GM19455 (cell line): ENCODE measurements around the gene ANXA3.

ENCODE experiments used
- ATAC-seq: cut with Tn5 transposase; IDR thresholded peaks from one replicate; pipeline ENCODE4 v1.9.1; 2021; ENCODE audit not compliant: unreplicated experiment

The ANXA3 gene

GRCh38 chr4:78609580-78609979 is 58.0 kb downstream of the ANXA3 start:
- ATAC-seq, result no peak

DNA sequence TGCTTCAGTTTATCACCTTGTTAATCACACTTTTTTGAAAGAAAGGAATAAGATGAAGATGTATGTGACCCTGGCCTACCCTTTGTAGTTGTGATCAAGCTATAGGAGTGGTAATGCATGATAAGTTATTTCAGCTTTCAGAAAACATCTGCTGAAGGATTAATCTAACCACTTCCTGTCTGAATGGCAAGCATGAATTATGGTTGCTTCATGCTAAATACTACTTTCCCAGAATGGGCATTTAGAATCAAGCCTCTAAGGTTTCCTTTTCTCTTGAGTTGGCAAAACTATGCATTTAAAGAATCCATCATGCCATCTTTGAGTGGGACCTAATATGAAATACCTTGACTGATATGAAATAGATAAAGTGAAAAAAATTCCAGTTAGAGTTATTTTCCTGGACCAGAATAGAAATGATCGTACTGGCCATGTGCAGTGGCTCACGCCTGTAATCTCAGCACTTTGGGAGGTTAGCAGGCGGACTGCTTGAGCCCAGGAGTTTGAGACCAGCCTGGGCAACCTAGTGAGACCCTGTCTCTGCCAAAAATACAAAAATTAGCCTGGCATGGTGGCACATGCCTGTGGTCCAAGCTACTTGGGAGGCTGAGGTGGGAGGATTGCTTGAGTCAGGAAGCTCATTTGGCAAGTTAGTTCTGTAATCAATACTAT is 59.1 kb downstream of the ANXA3 start:
- ATAC-seq, result no peak

DNA sequence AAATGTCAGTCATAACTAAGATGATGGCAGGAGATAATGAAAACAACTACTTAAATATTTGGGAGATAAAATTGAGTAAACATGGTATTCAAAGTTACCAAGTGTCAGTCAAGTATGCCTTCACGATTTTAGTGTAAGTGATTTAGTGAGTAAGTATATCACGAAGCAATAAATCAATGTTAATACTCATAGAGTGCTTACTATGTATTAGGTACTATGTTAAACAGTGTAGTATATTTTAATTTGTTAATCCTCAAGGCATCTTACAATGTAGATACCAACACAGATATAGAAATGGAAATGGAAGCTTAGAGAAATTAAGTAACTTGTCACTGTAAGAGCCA is 59.6 kb downstream of the ANXA3 start:
- ATAC-seq, result no peak

DNA sequence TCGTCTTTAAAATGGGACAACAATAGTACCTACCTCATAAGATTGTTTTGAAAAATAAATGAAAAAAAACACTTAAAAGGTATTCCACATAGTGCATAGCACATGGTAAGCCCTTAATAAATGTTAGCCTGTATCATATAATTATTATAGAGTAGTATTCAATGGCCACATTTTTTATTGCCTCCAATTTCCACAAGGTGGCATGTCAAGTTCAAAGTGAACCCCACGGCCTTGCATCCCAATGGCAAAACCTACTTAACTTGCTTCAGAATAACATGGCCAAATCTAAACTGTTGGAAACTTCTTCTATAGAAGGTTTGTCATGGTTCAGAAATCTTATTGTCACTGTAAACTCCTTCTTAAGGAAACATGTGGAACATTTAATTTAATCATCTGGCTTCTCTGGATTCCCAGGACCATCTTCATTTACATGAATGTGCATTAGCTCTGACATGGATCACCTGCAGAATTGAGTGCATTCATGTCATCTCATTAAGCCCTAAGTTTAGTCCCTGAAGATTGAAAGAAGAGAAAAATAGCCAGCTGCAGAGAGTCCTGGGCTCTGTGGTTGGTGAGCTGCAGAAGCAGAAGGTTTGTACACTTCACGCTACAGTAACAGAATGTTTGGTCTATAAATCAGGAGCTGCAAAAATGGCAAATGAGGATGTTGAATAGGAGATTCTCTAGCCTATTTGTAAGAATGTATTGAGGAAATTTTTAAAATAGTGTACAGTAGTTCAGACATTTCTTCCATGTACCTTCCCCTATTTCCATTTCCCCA is 61.0 kb downstream of the ANXA3 start:
- ATAC-seq, result no peak

- ATAC-seq, result peak; percentile 81
Observed at GRCh38 chr4:78613522-78614321, 62.2 kb downstream of the ANXA3 start.

GRCh38 chr4:78616046-78616498 is 64.5 kb downstream of the ANXA3 start:
- ATAC-seq, result no peak

DNA sequence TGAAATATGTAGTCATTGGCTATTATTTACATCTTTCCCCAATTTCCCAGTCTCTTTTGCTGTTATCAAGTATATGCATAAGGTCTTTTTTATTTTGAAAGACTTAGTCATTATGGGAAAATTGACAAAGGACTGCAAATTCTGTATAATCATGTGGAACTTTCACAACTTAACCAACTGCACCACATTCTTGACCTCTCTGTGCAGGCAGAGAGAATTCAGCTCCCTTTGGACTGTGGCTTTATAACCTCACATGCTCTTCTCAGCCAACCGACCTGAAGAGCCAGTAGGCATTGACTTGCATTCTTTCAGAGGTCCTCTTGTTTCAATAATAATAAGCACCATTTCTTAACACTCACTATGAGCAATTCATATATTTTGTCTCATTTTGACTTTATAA is 66.9 kb downstream of the ANXA3 start:
- no peak for ATAC-seq

DNA sequence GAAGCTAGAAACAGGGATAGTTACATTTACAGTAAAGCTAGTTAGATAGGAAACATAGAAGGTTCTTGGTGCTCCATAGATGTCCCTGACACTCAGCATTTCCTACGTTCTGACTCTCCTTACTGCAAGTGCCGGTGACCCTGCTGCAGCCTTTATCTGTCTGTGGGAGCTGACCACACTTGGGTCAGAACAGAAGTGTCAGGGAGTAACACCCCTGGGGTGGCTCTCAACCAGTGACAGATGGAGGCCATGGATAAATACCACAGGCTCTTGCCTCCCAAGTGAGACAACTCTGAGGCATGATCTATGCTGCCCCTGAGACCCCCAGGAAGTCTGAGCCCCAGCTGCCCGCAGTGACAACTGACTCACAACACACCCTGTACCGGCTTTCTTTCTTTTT is 69.8 kb downstream of the ANXA3 start:
- no peak for ATAC-seq

DNA sequence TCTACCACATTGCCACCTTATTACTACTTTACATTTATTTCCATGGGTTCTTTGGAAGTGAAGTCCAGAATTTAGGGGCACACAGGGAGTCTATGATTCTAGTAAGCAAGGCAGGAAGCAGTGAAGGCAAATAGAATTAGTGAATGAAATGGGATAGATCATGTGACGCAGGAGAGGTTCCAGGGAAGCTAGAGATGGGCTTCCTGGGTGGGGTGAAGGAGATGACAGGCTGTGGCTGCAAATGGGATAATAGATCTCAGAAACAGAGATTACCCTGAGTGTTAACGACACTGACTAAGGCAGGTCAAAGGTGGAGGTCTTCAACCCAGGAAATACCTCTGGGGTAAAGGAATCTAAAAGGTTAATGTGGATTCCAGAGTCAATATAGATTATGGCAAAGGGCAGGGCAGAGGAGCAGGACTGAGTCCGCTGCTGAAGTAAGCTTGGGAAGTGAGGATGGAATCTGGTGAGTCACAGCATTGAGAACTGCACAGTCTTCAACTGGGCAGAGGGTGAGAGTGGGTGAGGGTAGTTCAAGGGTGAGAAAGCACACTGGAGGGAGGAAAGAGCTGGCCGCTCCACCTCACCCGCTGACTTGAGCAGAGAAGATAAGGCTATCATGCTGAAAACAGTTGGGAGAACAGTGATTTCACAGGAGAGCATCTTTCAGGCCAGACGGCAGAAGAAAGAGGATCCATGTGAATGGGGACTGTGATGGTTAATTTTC is 70.8 kb downstream of the ANXA3 start:
- ATAC-seq, result no peak

GRCh38 chr4:78624048-78624447 is 72.5 kb downstream of the ANXA3 start:
- no peak for ATAC-seq

DNA sequence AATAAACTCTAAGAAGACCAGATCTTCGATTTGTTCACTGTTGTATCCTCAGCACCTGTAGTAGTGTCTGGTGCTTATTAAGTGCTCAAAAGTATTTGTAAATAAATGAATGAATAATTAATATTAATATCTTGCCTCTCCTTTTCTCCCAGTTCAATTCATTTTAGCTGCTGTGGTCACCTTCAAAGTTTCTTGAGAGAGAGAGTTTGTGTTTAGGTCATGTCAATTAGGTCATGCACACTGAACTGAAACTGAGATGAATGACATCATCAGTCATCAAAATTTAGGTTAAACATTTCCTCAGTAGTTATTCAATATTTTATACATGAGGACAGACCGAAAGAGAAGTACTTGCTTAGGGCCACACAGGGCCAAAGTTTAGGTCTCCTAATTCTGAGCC is 73.5 kb downstream of the ANXA3 start:
- ATAC-seq, result no peak

DNA sequence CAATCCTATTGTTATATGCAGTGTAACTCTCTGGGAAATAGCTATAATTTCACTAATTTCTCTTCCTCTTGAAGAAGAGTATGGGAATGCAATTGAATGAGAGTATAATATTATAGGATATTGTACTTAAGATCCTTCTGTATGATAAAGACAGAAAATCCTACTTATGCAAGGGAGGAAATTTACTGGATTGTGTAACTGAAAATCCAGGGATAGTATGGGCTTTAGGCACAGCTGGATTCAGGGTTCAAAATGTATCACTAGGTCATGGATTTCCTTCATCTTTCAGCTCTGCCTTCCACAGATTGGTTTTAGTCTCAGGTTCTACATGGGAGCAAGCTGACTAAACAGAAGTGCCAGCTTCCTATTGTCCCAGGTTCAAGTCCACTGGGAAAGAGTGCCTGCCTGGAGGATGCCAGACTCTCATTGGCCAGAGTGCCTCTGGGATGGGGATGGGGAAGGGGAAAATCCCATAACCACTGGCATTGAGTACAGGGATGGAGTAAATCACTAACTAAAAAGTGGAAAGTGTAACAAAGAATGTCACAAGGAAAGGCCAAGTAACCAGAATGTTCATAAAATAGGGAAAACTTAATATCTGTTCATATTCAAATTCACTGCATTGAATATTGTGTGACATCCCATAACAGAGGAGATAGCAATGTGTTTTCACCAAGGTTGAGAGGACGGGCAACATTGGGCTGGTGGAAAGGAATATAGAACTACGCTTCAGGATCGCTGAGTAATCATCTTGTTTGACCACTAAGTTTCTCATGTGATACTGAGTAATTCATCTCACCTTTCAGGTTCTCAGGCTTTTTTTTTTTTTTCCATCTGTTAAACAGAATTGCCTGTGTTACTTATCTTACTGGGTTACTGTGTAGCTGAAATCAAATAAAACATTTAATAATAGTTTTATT is 75.7 kb downstream of the ANXA3 start:
- no peak for ATAC-seq

DNA sequence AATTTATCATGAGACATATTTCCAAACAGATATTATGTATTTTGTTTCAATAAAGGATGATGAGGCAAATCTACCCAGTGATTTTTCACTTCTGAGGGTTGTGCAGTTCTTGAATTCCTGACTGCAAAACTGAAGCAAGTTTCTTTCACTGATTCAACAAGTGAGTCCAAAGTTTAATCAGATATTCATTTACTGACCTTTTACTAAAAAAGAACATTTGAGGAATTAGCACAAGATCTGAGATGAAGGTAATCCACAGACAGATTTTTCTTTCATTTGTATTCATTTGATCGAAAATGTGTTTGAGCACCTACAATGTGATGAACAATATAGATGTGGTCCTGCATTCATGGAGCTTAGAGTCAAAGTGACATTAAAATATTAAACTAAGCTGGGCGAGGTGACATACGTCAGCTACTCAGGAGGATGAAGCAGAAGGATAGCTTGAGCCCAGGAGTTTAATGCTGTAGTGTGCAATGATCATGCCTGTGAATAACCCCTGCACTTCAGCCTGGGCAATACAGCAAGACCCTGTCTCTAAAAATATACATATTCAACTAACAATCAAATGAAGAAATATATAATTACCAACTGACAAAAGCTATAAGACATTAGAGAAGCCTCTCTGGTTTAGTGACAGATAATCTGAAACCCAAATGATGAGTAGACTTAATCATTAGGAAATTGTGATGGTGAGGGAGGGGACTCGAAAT is 76.6 kb downstream of the ANXA3 start:
- ATAC-seq, result no peak

DNA sequence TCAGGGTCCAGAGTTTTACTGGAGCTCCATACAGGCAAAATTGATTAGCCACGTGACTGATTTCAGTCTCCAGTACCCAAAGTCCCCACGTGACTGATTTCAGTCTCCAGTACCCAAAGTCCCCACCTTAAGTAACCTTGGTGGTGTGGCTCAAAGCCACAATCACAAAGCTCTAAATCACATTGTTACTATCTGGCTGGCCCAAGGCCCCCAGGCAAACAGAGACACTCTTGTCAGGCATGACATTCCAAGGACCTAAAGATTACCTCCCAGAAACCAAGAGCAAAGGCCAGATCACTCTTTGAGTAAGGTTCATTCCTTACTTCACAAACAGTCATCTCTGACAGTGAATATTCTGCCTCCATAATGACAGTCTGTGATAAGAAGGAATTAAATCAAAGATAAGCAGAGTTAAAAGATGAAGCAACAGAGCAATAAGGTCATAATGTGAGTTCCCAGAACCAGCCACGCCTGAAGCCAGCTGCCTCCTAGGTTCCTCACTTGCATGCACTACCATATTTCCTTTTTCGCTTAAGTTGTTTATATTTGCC is 78.5 kb downstream of the ANXA3 start:
- ATAC-seq, result no peak

GRCh38 chr4:78630615-78631014 is 79.0 kb downstream of the ANXA3 start:
- no peak for ATAC-seq

GRCh38 chr4:78634011-78634664 is 82.6 kb downstream of the ANXA3 start:
- ATAC-seq, result no peak

DNA sequence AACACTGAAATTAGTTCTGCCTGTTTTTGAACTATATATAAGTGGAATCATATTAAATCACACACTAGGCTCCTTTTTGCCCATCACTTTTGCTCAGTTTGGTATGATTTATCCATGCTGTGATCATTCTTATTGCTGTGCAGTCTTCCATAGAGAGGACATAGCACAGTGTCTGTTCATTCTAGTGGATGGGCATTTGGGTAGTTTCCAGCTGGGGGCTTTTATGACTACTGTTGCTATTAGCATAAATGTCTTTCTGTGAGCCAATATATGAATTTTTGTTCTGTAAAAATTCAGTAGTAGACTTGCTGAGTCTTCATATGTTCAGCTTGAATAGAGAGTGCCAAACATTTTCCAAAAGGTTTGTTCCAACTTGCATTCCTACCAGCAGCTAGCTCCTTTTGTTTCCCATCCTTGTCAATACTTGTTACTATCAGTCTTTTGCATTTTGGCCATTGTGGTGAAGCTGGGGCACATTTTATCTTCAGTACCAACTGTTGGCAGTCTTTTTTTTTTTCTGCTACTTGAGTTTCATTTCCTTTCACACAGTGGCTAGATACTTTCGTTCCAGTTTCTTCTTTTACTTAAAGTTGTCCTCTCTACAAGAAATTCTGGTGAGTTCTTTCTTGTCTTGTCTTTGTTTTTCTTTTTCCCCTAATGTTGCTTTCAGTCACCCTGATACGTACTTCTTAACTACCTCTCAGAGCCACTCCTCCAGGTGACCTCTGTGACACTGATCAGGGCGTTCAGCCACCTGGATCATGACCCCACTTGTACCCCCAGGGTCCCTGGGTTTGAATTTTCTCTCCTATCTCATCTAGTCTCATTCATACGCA is 87.0 kb downstream of the ANXA3 start:
- ATAC-seq, result peak; percentile 81

- no peak for ATAC-seq
Observed at GRCh38 chr4:78640714-78641113, 89.1 kb downstream of the ANXA3 start.
